ENCODE results near the gene DUS4L.

The DUS4L gene

GRCh38 chr7:107580716-107581383 is 17.1 kb downstream of the DUS4L start:
- DNase-seq = no peak

GRCh38 chr7:107581387-107582013 is 17.7 kb downstream of the DUS4L start:
- no peak for DNase-seq

- peak in 1 of 5 experiments; percentile 20 for DNase-seq
Measured at GRCh38 chr7:107582875-107583274, 19.1 kb downstream of the DUS4L start.

- no peak for DNase-seq
Measured at GRCh38 chr7:107584716-107585115, 20.9 kb downstream of the DUS4L start.

GRCh38 chr7:107588529-107589130 is 24.9 kb downstream of the DUS4L start:
- DNase-seq = no peak

- no peak for DNase-seq
Measured at GRCh38 chr7:107591421-107591820, 27.6 kb downstream of the DUS4L start.

GRCh38 chr7:107592361-107593024 is 28.7 kb downstream of the DUS4L start:
- no peak for DNase-seq

- no peak for DNase-seq
Measured at GRCh38 chr7:107593025-107593410, 29.2 kb downstream of the DUS4L start.

GRCh38 chr7:107594961-107595737 is 31.4 kb downstream of the DUS4L start:
- DNase-seq = no peak

GRCh38 chr7:107596881-107597581 is 33.3 kb downstream of the DUS4L start:
- DNase-seq = no peak

- DNase-seq = no peak
Measured at GRCh38 chr7:107597582-107597916, 33.8 kb downstream of the DUS4L start.

GRCh38 chr7:107597953-107598352 is 34.2 kb downstream of the DUS4L start:
- DNase-seq = no peak

- no peak for DNase-seq
Measured at GRCh38 chr7:107599262-107599661, 35.5 kb downstream of the DUS4L start.

- DNase-seq = no peak
Measured at GRCh38 chr7:107600816-107601215, 37.0 kb downstream of the DUS4L start.

GRCh38 chr7:107605218-107605815 is 41.5 kb downstream of the DUS4L start:
- no peak for DNase-seq

- no peak for DNase-seq
Measured at GRCh38 chr7:107606303-107606702, 42.5 kb downstream of the DUS4L start.

GRCh38 chr7:107609811-107610261 is 46.1 kb downstream of the DUS4L start:
- no peak for DNase-seq

- no peak for DNase-seq
Measured at GRCh38 chr7:107610323-107610722, 46.6 kb downstream of the DUS4L start.

- no peak for DNase-seq
Measured at GRCh38 chr7:107613439-107613838, 49.7 kb downstream of the DUS4L start.

- no peak for DNase-seq
Measured at GRCh38 chr7:107613948-107614347, 50.2 kb downstream of the DUS4L start.

GRCh38 chr7:107614425-107614824 is 50.7 kb downstream of the DUS4L start:
- DNase-seq = no peak
